Motor neuron (in vitro differentiated cells): ENCODE measurements around the gene SUFU. TPM values are rescaled to one million over a fixed set of nuclear protein-coding genes. Genes with fewer than 3 reads are reported as not detected.

Experiments
- ATAC-seq, 8 experiments: fragments of 200-7000 bp; cut with Tn5 transposase; replicated peaks in 6 of 8; 2 replicates each; pipeline ENCODE4 v1.8.0; 2021; ENCODE audit warnings: mild to moderate bottlenecking in 8 of 8, moderate library complexity in 8 of 8
- H3K27ac ChIP-seq, 2 donors: fragments of 250-450 bp; sonication (Bioruptor Pico); 2 replicates each; pipeline ENCODE4 v1.9.0; 2021; ENCODE audit warnings: antibody characterized with exemption in 2 of 2, mild to moderate bottlenecking in 2 of 2, moderate library complexity in 1 of 2
- H3K4me1 ChIP-seq, 2 donors: fragments of 250-450 bp; sonication (Bioruptor Pico); replicated peaks in 1 of 2; 2 replicates each; pipeline ENCODE4 v1.6.1; 2021; ENCODE audit warnings: antibody characterized with exemption in 2 of 2, mild to moderate bottlenecking in 2 of 2, moderate library complexity in 1 of 2
- H3K4me3 ChIP-seq, 5 donors: fragments of 250-450 bp; sonication (Bioruptor Pico); 2 replicates each; pipeline ENCODE4 v1.9.0; 2021; ENCODE audit warnings: antibody characterized with exemption in 5 of 5, mild to moderate bottlenecking in 5 of 5, moderate library complexity in 4 of 5
- WGBS, 10 experiments: fragments of 450-650 bp; shearing (Covaris generic); methylation state at CpG; one replicate each; pipeline ENCODE4 v1.0.0; 2022; 5-methylcytosine and 5-hydroxymethylcytosine counted together
- in situ Hi-C, 9 experiments: fragments of 400-800 bp; cut with MboI; loops; one replicate each; pipeline ENCODE4 v1.15.0; 2021; ENCODE audit warnings: low sequenced_read_pairs in 9 of 9, low pct_unique_long_range_greater_than_20kb in 2 of 9; ENCODE audit not compliant: unreplicated experiment in 9 of 9
- total RNA-seq, 8 experiments: library from RNA; unstranded; fragments of 300-600 nt; gene quantifications; 2 replicates each; pipeline versions ENCODE4 v1.2.3 to v1.2.4, GENCODE V29; 2022

Gene SUFU
- total RNA-seq, 8 experiments from 2014 or later: 2.9 to 9.7 (median 4.8) TPM

DNA sequence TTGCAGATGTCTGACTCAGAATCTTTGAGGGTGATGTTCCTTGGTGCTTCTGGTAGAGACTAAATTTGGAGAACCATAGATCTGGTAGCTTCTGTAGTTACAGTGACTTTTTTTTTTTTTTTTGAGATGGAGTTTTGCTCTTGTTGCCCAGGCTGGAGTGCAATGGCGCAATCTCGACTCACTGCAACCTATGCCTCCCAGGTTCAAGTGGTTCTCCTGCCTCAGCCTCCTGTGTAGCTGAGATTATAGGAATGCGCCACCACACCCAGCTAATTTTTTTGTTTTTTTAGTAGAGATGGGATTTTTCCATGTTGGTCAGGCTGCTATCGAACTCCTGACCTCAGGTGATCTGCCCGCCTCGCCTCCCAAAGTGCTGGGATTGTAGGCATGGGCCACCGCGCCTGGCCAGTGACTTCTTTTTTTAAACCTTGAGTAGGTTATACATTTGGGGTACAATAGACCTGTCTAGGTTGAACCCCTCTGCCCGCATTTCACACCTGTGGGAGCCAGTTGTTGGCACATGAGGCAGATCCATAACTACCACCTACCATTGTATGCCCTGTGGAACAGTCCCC, 47.0 kb downstream of the SUFU start:
- no peak overlapping the region for H3K27ac ChIP-seq
- no peak overlapping the region for H3K4me3 ChIP-seq
- WGBS, 10 experiments: 80 to 100% (median 100%) methylated on average over 1 to 4 of the region's 9 CpGs; no CpG with 5 or more reads in 2 of the 10 experiments
- no peaks in the 10 kb centered on the region for H3K4me1 ChIP-seq
- no peak for ATAC-seq
- in situ Hi-C loops: no loop called here

DNA sequence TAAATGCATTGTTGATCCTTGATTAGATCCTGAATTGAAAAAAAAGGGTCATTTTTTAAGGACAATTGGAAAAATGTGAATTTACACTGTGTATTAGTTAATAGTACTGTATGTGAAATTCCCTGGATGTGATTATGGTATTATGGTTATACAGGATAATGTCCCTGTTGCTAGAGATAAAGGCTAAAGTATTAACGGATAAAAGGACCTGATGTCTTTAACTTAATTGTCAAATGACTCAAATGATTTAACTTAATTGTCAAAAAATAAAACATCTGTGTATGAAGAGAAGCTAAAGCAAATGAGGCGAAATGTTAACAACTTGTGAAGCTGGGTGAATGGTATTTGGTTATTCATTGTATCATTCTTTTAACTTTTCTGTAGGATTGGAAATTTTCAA, 48.8 kb downstream of the SUFU start:
- H3K4me1 ChIP-seq: no peaks in the 10 kb centered on the region
- in situ Hi-C loops: no loop called here
- H3K4me3 ChIP-seq: no peak overlapping the region
- no peak overlapping the region for H3K27ac ChIP-seq
- ATAC-seq: no peak
- 17 to 100% (median 85%) methylated on average over 1 to 2 of the region's 2 CpGs for WGBS, 10 experiments

DNA sequence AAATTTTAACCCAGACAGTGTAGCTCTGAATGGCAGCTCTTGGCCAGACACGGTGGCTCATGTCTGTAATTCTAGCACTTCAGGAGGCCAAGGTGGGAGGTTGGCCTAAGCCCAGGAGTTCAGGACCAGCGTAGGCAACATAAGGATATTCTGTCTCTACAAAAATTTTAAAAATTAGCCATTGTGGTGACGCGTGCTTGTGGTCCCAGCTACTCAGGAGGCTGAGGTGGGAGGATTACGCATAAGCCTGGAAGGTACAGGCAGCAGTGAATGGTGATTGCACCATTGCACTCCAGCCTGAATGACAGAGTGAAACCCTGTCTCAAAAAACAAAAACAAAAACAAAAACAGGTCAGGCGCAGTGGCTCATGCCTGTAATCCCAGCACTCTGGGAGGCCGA, 50.0 kb downstream of the SUFU start:
- ATAC-seq: no peak
- 83 to 100% (median 92%) methylated on average over 1 to 6 of the region's 7 CpGs; no CpG with 5 or more reads in 2 of the 10 experiments for WGBS, 10 experiments
- in situ Hi-C loops: no loop called here

DNA sequence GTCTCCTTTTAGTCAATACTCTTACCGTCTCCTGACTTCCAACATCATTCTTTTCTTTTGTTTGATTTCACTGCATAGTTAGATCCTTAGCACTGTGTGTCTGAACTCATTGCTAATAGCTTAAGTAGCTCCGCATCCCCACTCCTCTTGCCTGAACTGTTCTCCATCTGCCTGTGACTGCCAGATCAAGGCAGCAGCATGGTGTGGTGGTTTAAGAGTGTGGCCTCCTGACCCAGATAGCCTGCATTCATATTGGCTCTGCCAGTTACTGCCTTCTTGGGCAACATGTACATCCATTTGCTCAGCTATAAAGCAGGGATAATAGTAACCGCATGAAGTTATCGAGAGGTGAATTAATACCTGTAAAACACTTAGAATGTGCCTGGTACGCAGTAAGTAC, 50.8 kb downstream of the SUFU start:
- 90 to 100% (median 93%) methylated on average over 1 to 3 of the region's 5 CpGs; no CpG with 5 or more reads in 2 of the 10 experiments for WGBS, 10 experiments
- Histone ChIP-seq H3K4me3 (no peak overlapping the region), H3K4me1 (no peaks in the 10 kb centered on the region), H3K27ac (no peak overlapping the region)
- in situ Hi-C loops: no loop called here
- ATAC-seq: no peak

More for the DNA sequence above, 50.0 kb downstream of the SUFU start:
- H3K4me3 ChIP-seq: no peak overlapping the region
- H3K27ac ChIP-seq: no peak overlapping the region
- H3K4me1 ChIP-seq: no peaks in the 10 kb centered on the region

DNA sequence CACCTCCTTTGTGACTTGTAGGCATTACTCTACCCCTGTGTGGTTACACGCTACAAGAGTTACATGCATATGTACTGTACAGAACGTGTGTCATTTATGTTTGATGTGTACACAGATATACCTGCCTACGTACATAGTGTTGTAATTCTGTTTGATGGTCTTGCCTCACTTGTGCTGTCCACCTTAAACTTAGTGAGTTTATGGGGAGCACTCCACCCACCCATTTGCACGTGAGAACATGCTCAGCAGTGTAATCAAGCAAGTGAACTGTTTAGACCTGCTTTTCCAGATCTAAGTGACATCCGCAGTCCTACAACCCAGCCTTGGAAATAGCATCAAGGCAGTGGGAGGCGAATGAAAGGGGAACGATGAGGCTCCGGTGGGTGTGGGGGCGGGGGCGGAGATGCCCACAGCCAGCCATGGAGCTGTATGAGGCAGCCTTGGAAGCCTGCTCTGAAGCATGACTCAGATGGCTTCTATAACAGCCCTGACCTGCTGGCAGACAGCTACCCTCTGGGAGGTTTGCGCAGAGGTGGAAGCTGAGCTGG, 52.1 kb downstream of the SUFU start:
- 80 to 100% (median 90%) methylated on average over 1 to 5 of the region's 11 CpGs; no CpG with 5 or more reads in 1 of the 10 experiments for WGBS, 10 experiments
- no peaks in the 10 kb centered on the region for H3K4me1 ChIP-seq
- in situ Hi-C loops: no loop called here
- H3K4me3 ChIP-seq: no peak overlapping the region
- H3K27ac ChIP-seq: no peak overlapping the region
- ATAC-seq: peak in 7 of 8 experiments; percentile 30 to 91 (median 78)

DNA sequence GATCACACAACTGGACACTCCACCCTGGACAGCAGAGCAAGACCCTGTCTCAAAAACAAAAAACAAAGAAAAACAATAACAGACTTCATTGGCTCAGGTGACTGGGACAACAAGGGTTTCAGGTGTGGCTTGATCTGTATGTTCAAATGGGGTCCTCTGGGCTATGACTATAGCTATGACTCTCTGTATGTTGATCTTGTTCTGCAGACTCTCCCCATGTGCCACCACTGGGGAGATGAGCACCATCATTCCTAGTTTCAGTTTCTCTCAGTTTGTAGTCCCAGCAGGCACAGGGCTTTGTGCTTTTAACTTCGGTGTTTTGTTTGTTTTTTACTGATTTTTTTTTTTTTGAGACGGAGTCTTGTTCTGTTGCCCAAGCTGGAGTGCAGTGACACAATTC, 53.8 kb downstream of the SUFU start:
- in situ Hi-C loops: no loop called here
- WGBS, 10 experiments: 80 to 100% (median 92%) methylated on average over 1 to 2 of the region's 2 CpGs; no CpG with 5 or more reads in 2 of the 10 experiments
- H3K4me1 ChIP-seq: no peaks in the 10 kb centered on the region
- H3K27ac ChIP-seq: no peak overlapping the region
- no peak overlapping the region for H3K4me3 ChIP-seq
- ATAC-seq: no peak

DNA sequence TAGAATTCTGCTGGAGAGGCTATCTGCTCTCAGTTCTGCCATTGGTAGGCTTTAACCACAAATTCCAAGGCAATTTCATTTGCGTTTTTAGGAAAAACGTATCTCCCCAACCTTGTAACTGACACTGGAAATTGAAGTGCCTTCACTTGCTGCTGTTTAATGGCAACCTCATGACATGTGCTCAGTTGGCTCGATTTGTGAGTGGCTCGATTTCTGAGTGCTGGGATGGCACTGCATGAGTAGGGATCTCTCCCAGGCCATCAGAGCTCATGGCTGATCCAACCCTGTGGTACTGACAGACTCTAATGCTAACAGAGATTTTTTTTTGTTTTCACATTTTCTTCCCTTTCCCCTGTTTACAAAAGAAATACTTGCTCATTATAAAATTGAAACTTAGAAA, 56.0 kb downstream of the SUFU start:
- no peak for ATAC-seq
- no peak overlapping the region for H3K4me3 ChIP-seq
- no peak overlapping the region for H3K27ac ChIP-seq
- 7 to 100% (median 82%) methylated on average over 1 to 4 of the region's 4 CpGs; no CpG with 5 or more reads in 2 of the 10 experiments for WGBS, 10 experiments
- in situ Hi-C loops: no loop called here
- no peaks in the 10 kb centered on the region for H3K4me1 ChIP-seq

DNA sequence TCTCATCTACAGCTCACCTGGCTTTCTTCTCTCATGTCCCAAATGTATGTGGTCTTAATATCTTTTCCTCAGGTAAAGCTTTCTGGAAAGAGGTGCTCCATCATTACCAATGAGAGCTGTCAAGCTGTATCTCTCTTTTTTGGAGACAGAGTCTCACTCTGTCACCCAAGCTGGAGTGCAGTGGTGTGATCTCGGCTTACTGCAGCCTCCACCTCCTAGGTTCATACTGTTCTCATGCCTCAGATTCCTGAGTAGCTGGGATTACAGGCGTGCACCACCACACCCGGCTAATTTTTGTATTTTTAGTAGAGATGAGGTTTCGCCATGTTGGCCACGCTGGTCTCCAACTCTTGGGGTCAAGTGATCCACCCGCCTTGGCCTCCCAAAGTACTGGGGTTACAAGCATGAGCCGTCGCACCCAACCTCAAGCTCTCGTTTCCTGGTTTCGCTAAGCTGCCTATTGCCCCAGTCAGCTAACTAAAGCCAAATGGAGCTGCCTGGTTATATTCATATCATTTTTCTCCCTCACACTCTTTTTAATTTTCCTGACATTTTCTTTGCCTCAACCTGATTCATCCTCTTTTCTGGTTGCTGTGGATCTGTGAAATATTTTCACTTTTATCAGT, 60.5 kb downstream of the SUFU start:
- 76 to 100% (median 97%) methylated on average over 1 to 8 of the region's 10 CpGs; no CpG with 5 or more reads in 1 of the 10 experiments for WGBS, 10 experiments
- H3K4me1 ChIP-seq: no peaks in the 10 kb centered on the region
- H3K27ac ChIP-seq: no peak overlapping the region
- in situ Hi-C loops: no loop called here
- ATAC-seq: no peak
- no peak overlapping the region for H3K4me3 ChIP-seq

DNA sequence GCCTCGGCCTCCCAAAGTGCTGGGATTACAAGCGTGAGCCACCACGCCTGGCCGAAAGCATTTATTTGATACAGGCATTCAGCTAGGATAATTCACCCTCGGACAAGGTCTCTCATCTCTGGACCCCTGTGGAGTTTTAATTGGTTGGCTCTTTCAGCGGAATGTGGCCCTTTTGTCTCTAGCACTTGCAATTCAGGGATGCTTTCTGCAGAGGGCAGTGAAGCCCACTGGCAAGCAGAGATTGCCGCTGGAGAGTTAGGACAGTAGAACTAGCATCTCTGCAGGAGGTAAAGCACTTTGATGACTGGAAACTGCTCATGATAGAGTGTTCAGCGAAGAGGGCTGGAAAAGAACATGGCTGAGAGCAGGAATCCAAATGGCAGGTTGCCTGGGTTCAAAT, 62.0 kb downstream of the SUFU start:
- in situ Hi-C loops: no loop called here
- 40 to 97% (median 80%) methylated on average over 1 to 8 of the region's 8 CpGs; no CpG with 5 or more reads in 1 of the 10 experiments for WGBS, 10 experiments
- ATAC-seq: no peak
- H3K27ac ChIP-seq: no peak overlapping the region
- no peak overlapping the region for H3K4me3 ChIP-seq
- no peaks in the 10 kb centered on the region for H3K4me1 ChIP-seq

DNA sequence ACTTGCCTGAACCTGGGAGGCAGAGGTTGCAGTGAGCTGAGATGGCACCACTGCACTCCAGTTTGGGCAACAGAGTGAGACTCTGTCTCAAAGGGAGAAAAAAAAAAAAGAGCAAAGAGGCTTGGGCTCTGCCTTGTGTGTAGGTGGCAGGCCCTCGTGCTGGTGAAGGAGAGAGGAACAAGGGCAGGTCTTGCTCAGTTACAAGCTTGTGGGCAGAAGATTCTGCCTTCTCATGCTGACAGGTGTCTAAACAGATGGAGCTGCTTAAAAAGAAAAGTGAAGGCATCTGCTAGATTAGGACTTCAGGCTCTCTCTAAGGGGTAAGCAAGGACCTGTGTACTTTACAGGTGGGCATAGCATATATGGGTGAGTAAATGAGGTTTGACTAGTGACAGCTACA, 75.0 kb downstream of the SUFU start:
- Histone ChIP-seq H3K27ac (no peak overlapping the region), H3K4me1 (peaks cover 6 to 12% of the 10 kb centered on the region in 2 donors), H3K4me3 (no peak overlapping the region)
- in situ Hi-C loops: loop anchor here in 2 of 9 experiments (25.0 kb wide), 1 partner anchor 191 kb away; the partner anchor contains the start of gene NFKB2 (in 2 of the 2)
- 33 to 71% (median 67%) methylated on average over 1 of the region's 1 CpG; no CpG with 5 or more reads in 7 of the 10 experiments for WGBS, 10 experiments
- ATAC-seq: no peak

DNA sequence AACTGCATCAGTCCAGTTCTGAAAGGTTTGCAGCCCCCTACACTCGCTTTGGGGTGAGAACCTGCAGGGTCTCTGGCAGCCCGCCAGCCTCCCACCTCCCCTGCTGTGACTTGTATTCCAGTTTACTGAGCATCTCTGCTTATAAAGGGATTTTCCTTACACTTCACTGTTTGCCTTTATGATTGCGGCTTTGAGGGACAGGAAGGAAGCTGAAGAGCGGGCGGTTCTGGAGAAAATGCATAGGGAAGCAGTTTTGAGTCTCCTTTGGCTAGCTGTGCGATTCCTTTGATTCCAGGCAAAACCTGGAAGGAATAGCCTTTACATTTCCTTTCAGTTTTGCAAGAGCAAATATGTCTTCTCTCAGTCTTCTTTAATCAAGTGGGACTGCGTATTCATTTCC, 75.6 kb downstream of the SUFU start:
- H3K4me3 ChIP-seq: no peak overlapping the region
- peak in 1 of 8 experiments; percentile 31 for ATAC-seq
- WGBS, 10 experiments: 7 to 93% (median 62%) methylated on average over 2 to 7 of the region's 7 CpGs; no CpG with 5 or more reads in 4 of the 10 experiments
- in situ Hi-C loops: loop anchor here in 2 of 9 experiments (25.0 kb wide), 1 partner anchor 192 kb away; the partner anchor contains the start of gene NFKB2 (in 2 of the 2)
- H3K27ac ChIP-seq: no peak overlapping the region
- peaks cover 6 to 12% of the 10 kb centered on the region in 2 donors for H3K4me1 ChIP-seq

DNA sequence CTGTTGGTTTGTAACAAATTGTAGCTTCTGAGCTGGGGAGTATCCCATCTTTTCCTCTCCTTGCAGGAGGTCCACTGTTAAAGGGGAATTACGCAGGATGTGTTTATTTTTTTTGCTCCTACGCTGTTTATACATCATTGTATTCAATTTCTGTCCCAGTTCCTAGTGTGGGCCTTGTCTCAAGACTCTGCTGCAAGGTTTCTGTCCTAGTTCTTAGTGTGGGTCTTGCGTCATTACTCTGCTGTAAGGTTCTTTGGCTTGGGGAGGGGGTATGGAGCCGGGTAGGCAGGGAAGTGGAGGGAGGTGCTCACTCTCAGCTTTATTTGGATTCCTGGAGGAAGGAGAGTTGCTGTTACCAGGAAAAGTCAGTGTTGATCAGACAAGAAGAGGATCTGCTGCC, 76.5 kb downstream of the SUFU start:
- peaks cover 6 to 12% of the 10 kb centered on the region in 2 donors for H3K4me1 ChIP-seq
- H3K27ac ChIP-seq: no peak overlapping the region
- in situ Hi-C loops: loop anchor here in 3 of 9 experiments (10.0 to 25.0 kb wide), 2 partner anchors 75 to 193 kb away; partner anchors contain the start of genes NFKB2 (in 2 of the 3), ACTR1A (in 1 of the 3) and SUFU (in 1 of the 3)
- H3K4me3 ChIP-seq: no peak overlapping the region
- no peak for ATAC-seq
- WGBS, 10 experiments: 26 to 100% (median 77%) methylated on average over 2 to 4 of the region's 4 CpGs; no CpG with 5 or more reads in 2 of the 10 experiments

DNA sequence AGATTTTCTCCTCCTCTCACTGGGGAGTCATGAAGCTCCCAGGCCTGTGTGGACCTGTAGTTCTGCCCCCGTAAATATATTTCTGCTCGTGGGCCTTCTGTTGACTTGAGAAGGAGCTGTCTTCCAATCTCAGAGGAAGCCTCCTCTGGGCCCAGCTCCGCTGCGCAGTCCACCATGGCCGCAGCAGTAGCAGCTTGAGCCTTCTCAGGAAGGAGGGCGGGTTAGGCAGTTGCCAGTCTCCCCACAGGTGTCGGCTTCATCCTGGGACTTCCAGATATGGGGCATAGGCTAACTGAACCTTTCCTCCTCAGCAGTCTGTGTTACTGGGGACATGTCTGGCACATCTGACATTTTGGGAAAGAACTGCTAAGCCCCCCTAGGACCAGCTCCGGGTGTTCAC, 77.6 kb downstream of the SUFU start:
- H3K4me1 ChIP-seq: peaks cover 6 to 12% of the 10 kb centered on the region in 2 donors
- no peak for ATAC-seq
- in situ Hi-C loops: loop anchor here in 3 of 9 experiments (10.0 to 25.0 kb wide), 2 partner anchors 77 to 194 kb away; partner anchors contain the start of genes NFKB2 (in 2 of the 3), ACTR1A (in 1 of the 3) and SUFU (in 1 of the 3)
- H3K27ac ChIP-seq: no peak overlapping the region
- WGBS, 10 experiments: 50 to 100% (median 83%) methylated on average over 1 to 6 of the region's 8 CpGs; no CpG with 5 or more reads in 4 of the 10 experiments
- no peak overlapping the region for H3K4me3 ChIP-seq
